ENCODE results near the gene TNFAIP8L3.
A peak's percentile ranks its signal among the peaks of the same experiment; 100 is the strongest.

TNFAIP8L3 gene

DNA sequence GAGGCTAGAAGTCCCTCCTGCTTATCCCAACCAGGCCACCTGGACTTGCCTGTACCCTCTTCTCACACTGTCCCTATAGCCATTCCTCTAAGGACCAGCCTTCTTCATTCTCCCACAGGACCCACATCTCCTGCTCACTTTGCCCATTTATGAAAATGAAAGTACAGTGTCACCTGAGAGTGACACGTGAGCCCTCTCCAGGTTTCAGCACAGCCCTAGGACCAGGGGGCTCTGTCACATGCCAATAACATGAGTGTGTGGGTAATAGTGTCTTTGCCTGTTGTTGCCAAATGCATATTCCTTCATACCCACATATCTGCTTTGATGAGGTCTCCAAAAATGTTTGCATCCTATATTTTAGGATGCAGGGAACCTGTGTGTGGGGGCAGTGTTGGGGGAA lies 42.3 kb upstream of the TNFAIP8L3 start:
- Histone ChIP-seq H3K36me3 (ENCODE audit: low read depth) (no peaks in the 10 kb centered on the region), H3K27me3 (ENCODE audit: insufficient read depth, poor library complexity, severe bottlenecking) (no peaks in the 10 kb centered on the region), H3K4me1 (ENCODE audit: insufficient read depth, poor library complexity, severe bottlenecking) (peaks cover 32% of the 10 kb centered on the region), H3K27ac (ENCODE audit: poor library complexity, severe bottlenecking) (no peak overlapping the region), H3K4me3 (ENCODE audit: severe bottlenecking) (no peak overlapping the region), H3K9me3 (ENCODE audit: severe bottlenecking) (no peaks in the 10 kb centered on the region)
- ATAC-seq (ENCODE audit: low read depth) (no peak), DNase-seq (ENCODE audit: low spot score) (no peak)
- TF ChIP-seq, protein P1, sequence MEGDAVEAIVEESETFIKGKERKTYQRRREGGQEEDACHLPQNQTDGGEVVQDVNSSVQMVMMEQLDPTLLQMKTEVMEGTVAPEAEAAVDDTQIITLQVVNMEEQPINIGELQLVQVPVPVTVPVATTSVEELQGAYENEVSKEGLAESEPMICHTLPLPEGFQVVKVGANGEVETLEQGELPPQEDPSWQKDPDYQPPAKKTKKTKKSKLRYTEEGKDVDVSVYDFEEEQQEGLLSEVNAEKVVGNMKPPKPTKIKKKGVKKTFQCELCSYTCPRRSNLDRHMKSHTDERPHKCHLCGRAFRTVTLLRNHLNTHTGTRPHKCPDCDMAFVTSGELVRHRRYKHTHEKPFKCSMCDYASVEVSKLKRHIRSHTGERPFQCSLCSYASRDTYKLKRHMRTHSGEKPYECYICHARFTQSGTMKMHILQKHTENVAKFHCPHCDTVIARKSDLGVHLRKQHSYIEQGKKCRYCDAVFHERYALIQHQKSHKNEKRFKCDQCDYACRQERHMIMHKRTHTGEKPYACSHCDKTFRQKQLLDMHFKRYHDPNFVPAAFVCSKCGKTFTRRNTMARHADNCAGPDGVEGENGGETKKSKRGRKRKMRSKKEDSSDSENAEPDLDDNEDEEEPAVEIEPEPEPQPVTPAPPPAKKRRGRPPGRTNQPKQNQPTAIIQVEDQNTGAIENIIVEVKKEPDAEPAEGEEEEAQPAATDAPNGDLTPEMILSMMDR (IDR thresholded peaks at IDR 0.05; ENCODE audit: poor library complexity, severe bottlenecking) = no peak

GRCh38 chr15:51135276-51135675 lies 40.6 kb upstream of the TNFAIP8L3 start:
- peaks cover 38% of the 10 kb centered on the region for H3K4me1 ChIP-seq (ENCODE audit: insufficient read depth, poor library complexity, severe bottlenecking)
- no peaks in the 10 kb centered on the region for H3K36me3 ChIP-seq (ENCODE audit: low read depth)
- peak overlapping the region; percentile 11 for H3K27ac ChIP-seq (ENCODE audit: poor library complexity, severe bottlenecking)
- no peaks in the 10 kb centered on the region for H3K27me3 ChIP-seq (ENCODE audit: insufficient read depth, poor library complexity, severe bottlenecking)
- DNase-seq (ENCODE audit: low spot score) = no peak
- no peak overlapping the region for H3K4me3 ChIP-seq (ENCODE audit: severe bottlenecking)
- TF ChIP-seq, protein P1 (IDR thresholded peaks at IDR 0.05; ENCODE audit: poor library complexity, severe bottlenecking) = no peak
- H3K9me3 ChIP-seq (ENCODE audit: severe bottlenecking) = no peaks in the 10 kb centered on the region
- peak; percentile 22 for ATAC-seq (ENCODE audit: low read depth)

DNA sequence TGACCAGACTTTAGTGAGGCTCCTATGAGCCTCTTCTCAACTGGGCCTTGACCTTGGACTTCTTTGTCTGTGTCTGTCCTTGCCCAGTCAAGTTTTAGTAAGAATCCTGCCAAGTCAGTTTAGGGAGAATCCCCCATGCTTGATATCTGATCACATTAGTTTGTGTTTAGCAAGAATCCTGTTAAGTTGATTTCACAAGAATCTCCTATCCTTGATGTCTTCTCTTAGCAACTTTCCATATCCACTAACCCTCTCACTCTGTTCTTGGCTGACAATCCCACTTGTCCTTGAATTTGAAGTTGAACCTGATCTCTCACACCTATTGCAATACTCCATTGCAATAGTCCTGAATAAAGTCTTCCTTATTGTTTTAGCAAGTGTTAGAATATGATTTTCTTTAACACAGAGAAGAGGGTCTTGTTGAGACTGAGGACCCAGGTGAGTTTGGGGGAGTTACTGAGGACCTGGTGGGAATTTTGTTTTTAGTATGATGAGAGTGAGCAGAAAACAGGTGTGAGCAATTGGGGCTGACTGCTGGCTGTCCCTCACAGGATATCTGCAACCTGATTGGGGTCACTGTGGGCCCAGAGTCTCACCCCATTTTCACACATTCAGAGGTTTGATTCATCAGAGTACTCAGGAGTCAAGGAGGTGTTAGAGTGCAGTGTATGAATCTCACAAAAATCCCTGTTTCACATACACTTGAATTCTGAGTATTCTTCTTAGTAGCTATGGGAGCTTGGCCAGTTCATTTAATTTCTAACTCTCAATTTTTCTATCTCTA lies 39.9 kb upstream of the TNFAIP8L3 start:
- no peaks in the 10 kb centered on the region for H3K36me3 ChIP-seq (ENCODE audit: low read depth)
- H3K9me3 ChIP-seq (ENCODE audit: severe bottlenecking) = no peaks in the 10 kb centered on the region
- no peaks in the 10 kb centered on the region for H3K27me3 ChIP-seq (ENCODE audit: insufficient read depth, poor library complexity, severe bottlenecking)
- H3K4me1 ChIP-seq (ENCODE audit: insufficient read depth, poor library complexity, severe bottlenecking) = peaks cover 38% of the 10 kb centered on the region
- ATAC-seq (ENCODE audit: low read depth) = no peak
- H3K27ac ChIP-seq (ENCODE audit: poor library complexity, severe bottlenecking) = peak overlapping the region; percentile 11
- no peak for DNase-seq (ENCODE audit: low spot score)
- TF ChIP-seq, protein P1 (IDR thresholded peaks at IDR 0.05; ENCODE audit: poor library complexity, severe bottlenecking) = no peak
- H3K4me3 ChIP-seq (ENCODE audit: severe bottlenecking) = no peak overlapping the region

- no peaks in the 10 kb centered on the region for H3K36me3 ChIP-seq (ENCODE audit: low read depth)
- TF ChIP-seq, protein P1 (IDR thresholded peaks at IDR 0.05; ENCODE audit: poor library complexity, severe bottlenecking) = peak; percentile 91
- peak overlapping the region; percentile 82 for H3K27ac ChIP-seq (ENCODE audit: poor library complexity, severe bottlenecking)
- ATAC-seq (ENCODE audit: low read depth) (no peak; the same call in 2 of the 3 replicates), DNase-seq (ENCODE audit: low spot score) (no peak)
- no peaks in the 10 kb centered on the region for H3K9me3 ChIP-seq (ENCODE audit: severe bottlenecking)
- H3K4me1 ChIP-seq (ENCODE audit: insufficient read depth, poor library complexity, severe bottlenecking) = peaks cover 34% of the 10 kb centered on the region
- H3K4me3 ChIP-seq (ENCODE audit: severe bottlenecking) = no peak overlapping the region
- H3K27me3 ChIP-seq (ENCODE audit: insufficient read depth, poor library complexity, severe bottlenecking) = no peaks in the 10 kb centered on the region
Observed at GRCh38 chr15:51133140-51133765, 38.5 kb upstream of the TNFAIP8L3 start.
